ENCODE data around the gene OPCML. TPM values are rescaled to one million over a fixed set of nuclear protein-coding genes. Genes with fewer than 3 reads are reported as not detected.

Gene OPCML
- total RNA-seq, 2 donors from 2014 or later: not detected

DNA sequence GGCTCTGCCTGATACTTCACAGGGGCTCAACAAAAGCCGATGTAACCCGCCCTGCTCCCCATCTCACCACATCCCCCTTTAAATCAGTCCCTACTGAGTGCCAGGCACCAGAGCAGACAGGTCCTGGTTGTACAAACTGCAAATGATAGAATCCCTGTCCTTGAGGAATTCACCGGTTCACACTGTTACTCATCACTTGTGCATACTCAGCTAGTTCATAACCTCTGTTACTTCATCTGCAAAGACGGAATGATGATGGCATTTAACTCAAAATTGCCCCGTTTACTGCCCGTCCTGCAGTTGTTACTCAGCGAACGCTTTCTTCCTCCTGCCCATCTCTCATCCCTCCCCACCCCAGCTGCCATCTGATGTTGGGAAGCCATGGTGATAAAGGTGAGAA lies 384.7 kb downstream of the OPCML start:
- ATAC-seq (ENCODE audit: insufficient number of reproducible peaks, low FRiP score, low read depth): no peak

GRCh38 chr11:133146697-133147306 lies 385.5 kb downstream of the OPCML start:
- H3K4me3 ChIP-seq: no peak overlapping the region
- H3K27ac ChIP-seq: no peak overlapping the region
- no peaks in the 10 kb centered on the region for H3K4me1 ChIP-seq (ENCODE audit: control insufficient read depth in 1 of 2, low read depth in 2 of 2)
- no peaks in the 10 kb centered on the region for H3K27me3 ChIP-seq (replicated peaks; ENCODE audit: insufficient read depth)
- H3K9me3 ChIP-seq: no peaks in the 10 kb centered on the region
- no peak for ATAC-seq (ENCODE audit: insufficient number of reproducible peaks, low FRiP score, low read depth)
- no peak for DNase-seq (ENCODE audit: low spot score)
- TF ChIP-seq, protein P1, sequence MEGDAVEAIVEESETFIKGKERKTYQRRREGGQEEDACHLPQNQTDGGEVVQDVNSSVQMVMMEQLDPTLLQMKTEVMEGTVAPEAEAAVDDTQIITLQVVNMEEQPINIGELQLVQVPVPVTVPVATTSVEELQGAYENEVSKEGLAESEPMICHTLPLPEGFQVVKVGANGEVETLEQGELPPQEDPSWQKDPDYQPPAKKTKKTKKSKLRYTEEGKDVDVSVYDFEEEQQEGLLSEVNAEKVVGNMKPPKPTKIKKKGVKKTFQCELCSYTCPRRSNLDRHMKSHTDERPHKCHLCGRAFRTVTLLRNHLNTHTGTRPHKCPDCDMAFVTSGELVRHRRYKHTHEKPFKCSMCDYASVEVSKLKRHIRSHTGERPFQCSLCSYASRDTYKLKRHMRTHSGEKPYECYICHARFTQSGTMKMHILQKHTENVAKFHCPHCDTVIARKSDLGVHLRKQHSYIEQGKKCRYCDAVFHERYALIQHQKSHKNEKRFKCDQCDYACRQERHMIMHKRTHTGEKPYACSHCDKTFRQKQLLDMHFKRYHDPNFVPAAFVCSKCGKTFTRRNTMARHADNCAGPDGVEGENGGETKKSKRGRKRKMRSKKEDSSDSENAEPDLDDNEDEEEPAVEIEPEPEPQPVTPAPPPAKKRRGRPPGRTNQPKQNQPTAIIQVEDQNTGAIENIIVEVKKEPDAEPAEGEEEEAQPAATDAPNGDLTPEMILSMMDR (IDR thresholded peaks at IDR 0.05): no peak
- no peaks in the 10 kb centered on the region for H3K36me3 ChIP-seq

More for the DNA sequence above, 384.7 kb downstream of the OPCML start:
- H3K27ac ChIP-seq: no peak overlapping the region
- no peaks in the 10 kb centered on the region for H3K36me3 ChIP-seq
- no peak overlapping the region for H3K4me3 ChIP-seq
- H3K27me3 ChIP-seq (replicated peaks; ENCODE audit: insufficient read depth): no peaks in the 10 kb centered on the region
- H3K4me1 ChIP-seq (ENCODE audit: control insufficient read depth in 1 of 2, low read depth in 2 of 2): no peaks in the 10 kb centered on the region
- TF ChIP-seq, protein P1 (IDR thresholded peaks at IDR 0.05): no peak
- no peaks in the 10 kb centered on the region for H3K9me3 ChIP-seq
- DNase-seq (ENCODE audit: low spot score): no peak

GRCh38 chr11:133137939-133138338 lies 394.4 kb downstream of the OPCML start:
- TF ChIP-seq, protein P1 (IDR thresholded peaks at IDR 0.05): no peak
- Histone ChIP-seq H3K27me3 (replicated peaks; ENCODE audit: insufficient read depth) (no peaks in the 10 kb centered on the region), H3K4me1 (ENCODE audit: control insufficient read depth in 1 of 2, low read depth in 2 of 2) (no peaks in the 10 kb centered on the region), H3K27ac (no peak overlapping the region), H3K4me3 (no peak overlapping the region), H3K36me3 (no peaks in the 10 kb centered on the region), H3K9me3 (no peaks in the 10 kb centered on the region)
- ATAC-seq (ENCODE audit: insufficient number of reproducible peaks, low FRiP score, low read depth) (no peak), DNase-seq (ENCODE audit: low spot score) (no peak)

DNA sequence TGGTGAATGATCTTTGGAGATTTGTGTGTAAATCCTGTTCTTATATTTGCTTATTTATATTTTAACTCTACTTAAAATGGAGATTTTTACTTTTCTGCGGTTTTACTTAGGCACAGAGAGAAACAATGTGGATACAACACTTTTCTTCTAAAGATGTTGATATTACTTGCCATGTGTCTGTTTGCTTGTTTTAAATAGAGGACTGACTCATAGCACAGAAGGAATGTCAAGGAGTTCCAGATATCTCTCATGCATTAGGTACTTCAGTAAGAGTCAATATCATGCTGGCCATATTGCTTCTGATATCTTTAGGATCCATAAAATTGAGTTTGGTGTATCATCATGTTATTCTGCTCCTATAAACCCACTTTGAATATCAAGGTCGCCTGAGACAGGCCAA lies 395.0 kb downstream of the OPCML start:
- ATAC-seq (ENCODE audit: insufficient number of reproducible peaks, low FRiP score, low read depth): no peak
- H3K4me3 ChIP-seq: no peak overlapping the region
- no peaks in the 10 kb centered on the region for H3K36me3 ChIP-seq
- H3K4me1 ChIP-seq (ENCODE audit: control insufficient read depth in 1 of 2, low read depth in 2 of 2): no peaks in the 10 kb centered on the region
- no peaks in the 10 kb centered on the region for H3K27me3 ChIP-seq (replicated peaks; ENCODE audit: insufficient read depth)
- no peak overlapping the region for H3K27ac ChIP-seq
- TF ChIP-seq, protein P1 (IDR thresholded peaks at IDR 0.05): no peak
- DNase-seq (ENCODE audit: low spot score): no peak
- H3K9me3 ChIP-seq: no peaks in the 10 kb centered on the region

GRCh38 chr11:133136376-133136775 lies 395.9 kb downstream of the OPCML start:
- ATAC-seq (ENCODE audit: insufficient number of reproducible peaks, low FRiP score, low read depth) (no peak), DNase-seq (ENCODE audit: low spot score) (no peak)
- Histone ChIP-seq H3K27me3 (replicated peaks; ENCODE audit: insufficient read depth) (no peaks in the 10 kb centered on the region), H3K4me1 (ENCODE audit: control insufficient read depth in 1 of 2, low read depth in 2 of 2) (no peaks in the 10 kb centered on the region), H3K36me3 (no peaks in the 10 kb centered on the region), H3K4me3 (no peak overlapping the region), H3K27ac (no peak overlapping the region), H3K9me3 (no peaks in the 10 kb centered on the region)
- TF ChIP-seq, protein P1 (IDR thresholded peaks at IDR 0.05): no peak

Data from thoracic aorta (tissue), 2 donors.